HG02588 (cell line): Measurements from ENCODE around the gene CSNK2A1.
"Not testable (repeated sequence)": the region's sequence is repeated elsewhere in the genome, so short reads cannot be mapped to it uniquely, and the experiment has no call there.

Experiments used
- ATAC-seq: cut with Tn5 transposase; IDR thresholded peaks from one replicate; pipeline ENCODE4 v1.9.1; 2021; ENCODE audit warnings: mild to moderate bottlenecking, moderate library complexity; ENCODE audit not compliant: unreplicated experiment

The CSNK2A1 gene

GRCh38 chr20:496126-496696 lies 47.4 kb downstream of the CSNK2A1 start:
- no peak for ATAC-seq

GRCh38 chr20:492159-492558 lies 51.4 kb downstream of the CSNK2A1 start:
- no peak for ATAC-seq

GRCh38 chr20:487655-488054 lies 55.9 kb downstream of the CSNK2A1 start:
- ATAC-seq = no peak

DNA sequence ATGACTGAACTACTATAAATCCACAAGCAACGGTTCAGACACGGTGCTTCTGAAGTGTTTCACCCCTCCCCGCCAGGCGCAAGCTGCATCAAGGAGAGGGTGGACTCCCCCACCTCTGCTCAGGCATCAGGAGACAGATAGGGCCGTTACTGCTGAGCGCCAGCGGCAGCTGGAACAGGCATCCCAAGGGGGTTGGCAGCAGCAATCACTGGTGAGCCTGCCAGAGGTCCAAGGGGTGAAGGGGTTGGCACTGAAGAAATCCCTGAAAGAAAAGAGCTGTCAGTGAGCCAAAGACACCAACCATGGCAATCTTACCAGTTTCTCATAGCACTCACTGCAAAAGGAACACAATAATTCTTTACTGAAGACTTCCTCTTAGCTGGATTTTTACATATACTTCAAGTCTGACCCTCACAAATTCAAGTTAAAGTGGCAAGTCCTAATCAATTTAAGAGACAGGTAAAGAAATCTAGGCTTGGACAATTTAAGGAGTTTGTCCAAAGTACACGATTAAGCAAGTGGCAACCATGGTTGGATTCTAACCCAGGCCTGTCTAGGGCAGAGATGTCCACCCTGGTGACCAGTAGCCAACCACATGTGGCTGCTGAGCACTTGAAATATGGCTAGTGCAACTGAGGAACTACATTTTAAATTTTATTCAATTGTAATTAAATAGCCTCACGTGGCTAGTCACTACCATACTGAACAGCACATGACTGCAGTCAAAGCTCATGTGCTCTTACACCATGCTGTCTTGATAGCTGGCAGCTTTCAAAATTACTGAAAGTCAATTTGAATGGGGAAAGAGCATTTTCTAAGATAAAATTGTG lies 59.6 kb downstream of the CSNK2A1 start:
- ATAC-seq = no peak

DNA sequence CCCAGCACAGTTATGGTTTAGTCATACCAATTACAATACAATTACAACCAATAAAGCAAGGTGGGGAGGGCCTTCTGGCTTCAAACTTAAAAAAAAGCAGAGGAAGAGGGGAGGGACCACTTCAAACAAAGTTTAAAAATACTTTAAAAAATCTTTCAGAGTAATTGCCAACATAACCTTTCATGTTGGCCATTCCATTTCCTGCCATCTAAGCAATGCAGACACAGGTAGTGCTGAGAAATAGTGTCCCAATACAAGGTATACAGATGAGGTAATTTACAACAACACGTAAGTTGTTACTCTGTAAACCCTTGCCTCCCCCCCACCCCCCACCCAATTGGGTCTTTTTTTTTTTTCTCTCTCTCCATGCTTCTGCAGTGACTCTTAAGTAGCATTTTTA lies 62.4 kb downstream of the CSNK2A1 start:
- no peak for ATAC-seq

DNA sequence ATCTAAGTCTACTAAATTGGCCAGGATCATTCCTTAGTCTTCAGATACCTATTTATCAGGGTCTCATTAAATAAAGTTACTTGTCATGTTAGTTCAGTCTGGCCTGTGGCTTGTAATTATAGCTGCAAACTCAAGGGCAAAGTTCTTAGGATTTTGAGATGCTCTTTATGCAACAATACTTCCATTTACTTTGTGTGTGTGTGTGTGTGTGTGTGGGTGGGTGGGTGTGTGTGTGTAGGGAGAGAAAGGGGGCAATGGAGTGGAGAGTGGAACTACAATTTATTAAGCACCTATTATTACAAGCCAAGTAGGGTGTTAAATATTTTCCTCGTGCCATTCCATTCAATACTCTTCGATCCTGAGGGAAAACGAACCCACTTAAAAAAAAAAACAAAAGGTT lies 63.5 kb downstream of the CSNK2A1 start:
- ATAC-seq = no peak

- ATAC-seq = no peak
Observed at GRCh38 chr20:479487-479886, 64.1 kb downstream of the CSNK2A1 start.

- ATAC-seq = no peak
Observed at GRCh38 chr20:478949-479429, 64.6 kb downstream of the CSNK2A1 start.

GRCh38 chr20:478010-478948 lies 65.3 kb downstream of the CSNK2A1 start:
- no peak for ATAC-seq

DNA sequence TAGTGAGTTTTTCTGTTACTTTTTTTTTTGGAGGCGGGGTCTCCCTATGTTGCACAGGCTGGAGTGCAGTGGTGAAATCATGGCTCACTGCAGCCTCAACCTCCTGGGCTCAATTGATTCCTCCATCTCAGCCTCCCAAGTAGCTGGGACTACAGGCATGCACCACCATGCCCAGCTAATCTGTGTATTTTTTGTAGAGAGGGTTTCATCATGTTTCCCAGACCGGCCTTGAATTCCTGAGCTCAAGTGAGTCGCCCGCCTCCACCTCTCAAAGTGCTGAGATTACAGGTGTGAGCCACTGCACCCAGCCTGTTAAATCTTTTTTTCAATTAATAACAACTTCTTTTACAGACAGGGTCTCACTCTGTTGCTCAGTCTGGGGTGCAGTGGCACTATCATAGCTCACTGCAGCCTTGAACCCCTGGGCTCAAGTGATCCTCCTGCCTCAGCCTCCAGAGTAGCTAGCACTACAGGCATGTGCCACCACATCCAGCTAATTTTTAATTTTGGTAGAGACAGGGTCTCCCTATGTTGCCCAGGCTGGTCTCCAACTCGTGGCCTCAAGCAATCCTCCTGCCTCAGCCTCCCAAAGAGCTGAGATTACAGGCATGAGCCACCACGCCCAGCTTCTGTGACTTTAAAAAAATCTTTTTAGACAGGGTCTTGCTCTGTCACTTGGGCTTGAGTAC lies 66.9 kb downstream of the CSNK2A1 start:
- not testable (repeated sequence) for ATAC-seq

GRCh38 chr20:475463-476357 lies 67.9 kb downstream of the CSNK2A1 start:
- no peak for ATAC-seq

GRCh38 chr20:474581-474980 lies 69.0 kb downstream of the CSNK2A1 start:
- no peak for ATAC-seq

DNA sequence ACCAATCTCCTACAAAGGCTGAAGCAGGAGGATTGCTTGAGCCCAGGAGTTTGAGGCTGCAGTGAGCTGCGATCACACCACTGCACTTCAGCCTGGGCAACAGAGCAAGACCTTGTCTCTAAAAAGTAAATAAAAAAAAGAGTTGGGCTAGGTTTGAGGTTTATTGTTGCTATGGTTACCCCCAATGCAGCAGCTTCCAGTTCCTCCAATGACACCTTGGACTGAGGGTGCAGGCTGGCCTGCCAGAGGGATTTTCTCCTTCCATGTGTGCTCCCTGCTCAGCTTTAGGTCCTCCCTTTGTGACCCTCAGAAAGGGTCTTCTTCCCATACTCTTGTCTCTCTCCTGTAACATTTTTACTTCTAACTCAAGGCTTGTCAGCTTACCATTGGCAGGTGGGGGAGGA lies 70.7 kb downstream of the CSNK2A1 start:
- ATAC-seq = no peak

DNA sequence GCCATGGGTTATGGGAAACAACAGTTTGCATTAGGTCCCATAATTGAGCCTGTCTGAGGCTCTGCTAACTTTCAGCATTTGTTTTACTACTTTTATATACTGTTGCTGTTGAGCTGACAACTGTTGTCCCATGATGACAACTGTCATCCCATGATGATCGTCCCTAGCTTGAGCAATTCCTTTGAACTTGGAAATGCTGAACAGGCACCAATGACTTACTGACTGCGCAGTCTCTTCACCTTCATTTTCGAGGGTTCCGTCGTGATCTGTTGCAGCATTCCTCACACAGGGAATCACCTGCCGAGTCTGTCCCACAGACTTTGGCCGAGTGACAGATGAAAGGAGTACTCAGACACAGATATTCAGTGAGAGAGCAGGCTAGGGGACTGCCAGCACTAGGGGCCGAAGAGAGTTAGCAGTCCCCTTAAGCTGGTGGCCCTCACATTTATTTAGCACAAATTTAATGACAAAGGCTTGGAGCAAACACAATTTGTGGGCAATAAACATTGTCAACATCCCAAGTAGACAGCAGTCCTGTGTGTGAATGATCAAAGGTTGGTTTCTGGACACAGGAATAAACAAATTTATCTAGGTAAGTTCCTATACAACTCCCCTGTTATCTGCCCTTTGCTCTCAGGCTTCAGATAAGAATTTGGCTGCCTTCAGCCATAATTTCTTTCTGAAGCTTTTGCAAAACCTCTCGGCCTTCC lies 71.3 kb downstream of the CSNK2A1 start:
- ATAC-seq = no peak

GRCh38 chr20:469746-470490 lies 73.7 kb downstream of the CSNK2A1 start:
- no peak for ATAC-seq

DNA sequence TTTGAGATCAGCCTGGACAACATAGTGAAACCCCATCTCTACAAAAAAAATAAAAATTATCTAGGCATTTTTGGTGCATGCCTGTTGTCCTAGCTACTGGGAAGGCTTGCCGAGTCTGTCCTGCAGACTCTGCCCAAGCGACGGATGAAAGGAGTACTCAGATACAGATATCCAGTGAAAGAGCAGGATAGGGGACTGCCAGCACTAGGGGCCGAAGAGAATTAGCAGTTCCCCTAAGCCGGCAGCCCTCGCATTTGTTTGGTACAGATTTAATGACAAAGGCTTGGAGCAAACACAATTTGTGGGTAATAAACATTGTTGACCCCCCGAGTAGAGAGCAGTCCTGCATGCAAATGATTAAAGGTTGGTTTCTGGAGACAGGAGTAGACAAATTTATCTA lies 75.8 kb downstream of the CSNK2A1 start:
- ATAC-seq = no peak

DNA sequence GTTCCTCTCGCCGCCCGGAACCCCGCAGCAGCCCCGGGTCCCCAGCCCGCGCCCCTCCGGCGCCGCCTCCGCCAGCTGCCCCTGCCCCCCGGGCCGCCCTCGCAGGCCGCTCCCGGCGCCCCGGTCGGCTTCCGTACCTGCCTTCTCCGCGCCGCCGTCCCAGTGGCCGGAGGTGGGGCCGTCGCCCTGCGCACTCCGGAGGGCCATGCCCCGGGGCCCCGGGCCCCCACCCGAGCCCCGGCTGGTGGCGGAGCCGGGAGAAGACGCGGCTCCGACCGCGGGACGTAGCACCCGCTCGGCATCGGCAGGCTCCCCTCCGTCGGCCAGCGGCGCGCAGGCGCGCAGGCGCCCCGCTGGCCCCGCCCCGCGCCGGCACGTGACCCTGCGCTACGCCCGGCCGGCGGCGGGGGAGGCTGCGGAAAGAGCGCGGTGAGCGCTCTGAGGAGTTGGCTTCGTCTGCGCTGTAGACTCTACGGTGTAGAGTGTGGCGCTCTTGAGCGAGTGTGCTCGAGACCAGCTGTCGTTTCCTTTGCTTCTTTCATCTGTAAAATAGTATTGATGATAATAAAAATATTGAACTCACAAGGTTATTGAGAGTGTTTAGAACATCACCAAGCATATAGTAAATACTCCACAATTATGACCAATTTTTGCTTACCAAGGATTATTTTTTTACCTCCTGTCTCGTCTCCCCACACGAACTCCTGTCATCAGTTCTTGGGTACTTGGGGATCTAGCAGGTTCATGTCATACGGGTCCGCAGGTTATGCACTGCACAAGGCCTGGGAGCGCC lies 81.2 kb downstream of the CSNK2A1 start, which contains the start of gene TBC1D20:
Gene TBC1D20, minus strand, starts transcription at position 335 of the 793 bp plus-strand sequence. Its CDS starts 128 bp downstream, at position 207.
- ATAC-seq = peak; percentile 94
